NCI-H128 (cell line): ENCODE data around the gene TYMS.

Experiments
- DNase-seq: peaks from one replicate; lab custom pipeline; 2025; ENCODE audit not compliant: unreplicated experiment; lab: John Stamatoyannopoulos, UW

Gene TYMS

GRCh38 chr18:657311-658000 lies at the start of gene TYMS:
Gene TYMS, plus strand, starts transcription at chr18:657653. Its CDS starts 90 bp downstream, at chr18:657743.
- peak; percentile 81 for DNase-seq

- no peak for DNase-seq
Measured at GRCh38 chr18:607930-608329, 49.5 kb upstream of the TYMS start.

- no peak for DNase-seq
Measured at GRCh38 chr18:610214-610928, 47.1 kb upstream of the TYMS start.

- DNase-seq, result no peak
Measured at GRCh38 chr18:612156-612555, 45.3 kb upstream of the TYMS start.

- DNase-seq, result no peak
Measured at GRCh38 chr18:614193-614592, 43.3 kb upstream of the TYMS start.

GRCh38 chr18:615092-615521 lies 42.3 kb upstream of the TYMS start:
- DNase-seq, result no peak

GRCh38 chr18:615773-616172 lies 41.7 kb upstream of the TYMS start:
- DNase-seq, result no peak

GRCh38 chr18:616380-616995 lies 41.0 kb upstream of the TYMS start:
- no peak for DNase-seq

- no peak for DNase-seq
Measured at GRCh38 chr18:617970-618504, 39.4 kb upstream of the TYMS start.

GRCh38 chr18:618618-619017 lies 38.8 kb upstream of the TYMS start:
- DNase-seq, result no peak

GRCh38 chr18:621291-622043 lies 36.0 kb upstream of the TYMS start:
- no peak for DNase-seq

GRCh38 chr18:622289-622688 lies 35.2 kb upstream of the TYMS start:
- DNase-seq, result no peak

- DNase-seq, result peak; percentile 67
Measured at GRCh38 chr18:623761-624620, 33.5 kb upstream of the TYMS start.

GRCh38 chr18:627231-627630 lies 30.2 kb upstream of the TYMS start:
- DNase-seq, result no peak

- no peak for DNase-seq
Measured at GRCh38 chr18:629269-630150, 27.9 kb upstream of the TYMS start.

GRCh38 chr18:631560-631959 lies 25.9 kb upstream of the TYMS start:
- no peak for DNase-seq

GRCh38 chr18:634551-635045 lies 22.9 kb upstream of the TYMS start:
- no peak for DNase-seq

- DNase-seq, result no peak
Measured at GRCh38 chr18:635171-635570, 22.3 kb upstream of the TYMS start.

- no peak for DNase-seq
Measured at GRCh38 chr18:641224-641623, 16.2 kb upstream of the TYMS start.
